Measurements from ENCODE around the gene RGS3. TPM values are rescaled to one million over a fixed set of nuclear protein-coding genes. Genes with fewer than 3 reads are reported as not detected.
A peak's percentile ranks its signal among the peaks of the same experiment; 100 is the strongest.

The RGS3 gene
- polyA plus RNA-seq, 1 of the 3 experiments (the other 2 are of a cell fraction): 50.6 TPM

- Histone ChIP-seq H3K27ac (ENCODE audit: low read depth in 2 of 2, low read length in 1 of 2) (peak overlapping the region in 1 of 2 experiments; percentile 87; a peak in 2 of 4 replicates), H3K9me2 (no peaks in the 10 kb centered on the region), H3K4me3 (ENCODE audit: low read depth in 2 of 2, low read length in 1 of 2) (no peak overlapping the region), H3K27me3 (ENCODE audit: insufficient read depth) (no peaks in the 10 kb centered on the region), H3K36me3 (replicated peaks in 1 of 2; ENCODE audit: control insufficient read depth in 1 of 2, insufficient read depth in 2 of 2, low read length in 1 of 2) (no peaks in the 10 kb centered on the region), H3K9me3 (no peaks in the 10 kb centered on the region), H2AFZ (ENCODE audit: low read depth) (no peak overlapping the region), H4K20me1 (ENCODE audit: insufficient read depth) (no peaks in the 10 kb centered on the region), H3K4me1 (ENCODE audit: control insufficient read depth in 1 of 2, insufficient read depth in 2 of 2, low read depth in 1 of 2, low read length in 1 of 2) (peaks cover 32 to 43% of the 10 kb centered on the region in 2 experiments), H3K79me2 (ENCODE audit: insufficient read depth) (no peaks in the 10 kb centered on the region), H3K4me2 (peak overlapping the region; percentile 58; the same call in 1 of the 2 replicates), H3K9ac (no peak overlapping the region), H3F3A (replicated peaks; ENCODE audit: insufficient read depth) (peaks cover 16% of the 10 kb centered on the region)
- peak; percentile 55 for DNase-seq
- WGBS (ENCODE audit: low lambda C conversion rate): 87% methylated on average over 2 of the region's 4 CpGs
- TF ChIP-seq ELF1 (IDR thresholded peaks at IDR 0.05): no peak
- no peak for TF ChIP-seq SIN3A (IDR thresholded peaks at IDR 0.05; ENCODE audit: borderline replicate concordance, low read depth, low read length)
- no peak for TF ChIP-seq TCF12 (IDR thresholded peaks at IDR 0.05)
- TF ChIP-seq FOSL2 (IDR thresholded peaks at IDR 0.05; ENCODE audit: borderline replicate concordance, low read depth): no peak
- TF ChIP-seq GATA2 (CRISPR knock-in tag; IDR thresholded peaks at IDR 0.05): no peak
- TF ChIP-seq CHD2 (IDR thresholded peaks at IDR 0.05; ENCODE audit: low read length, partially characterized antibody): no peak
- no peak for TF ChIP-seq RAD21 (IDR thresholded peaks at IDR 0.05; ENCODE audit: low read length)
- no peak for TF ChIP-seq MEF2A (IDR thresholded peaks at IDR 0.05; ENCODE audit: borderline replicate concordance, low read depth)
- TF ChIP-seq EZH2phosphoT487 (IDR thresholded peaks at IDR 0.05; ENCODE audit: borderline replicate concordance, low read depth): no peak
- TF ChIP-seq RXRA (IDR thresholded peaks at IDR 0.05; ENCODE audit: borderline replicate concordance, low read depth): no peak
- TF ChIP-seq GABPA (IDR thresholded peaks at IDR 0.05; ENCODE audit: low read depth): no peak
- TF ChIP-seq, protein P1, sequence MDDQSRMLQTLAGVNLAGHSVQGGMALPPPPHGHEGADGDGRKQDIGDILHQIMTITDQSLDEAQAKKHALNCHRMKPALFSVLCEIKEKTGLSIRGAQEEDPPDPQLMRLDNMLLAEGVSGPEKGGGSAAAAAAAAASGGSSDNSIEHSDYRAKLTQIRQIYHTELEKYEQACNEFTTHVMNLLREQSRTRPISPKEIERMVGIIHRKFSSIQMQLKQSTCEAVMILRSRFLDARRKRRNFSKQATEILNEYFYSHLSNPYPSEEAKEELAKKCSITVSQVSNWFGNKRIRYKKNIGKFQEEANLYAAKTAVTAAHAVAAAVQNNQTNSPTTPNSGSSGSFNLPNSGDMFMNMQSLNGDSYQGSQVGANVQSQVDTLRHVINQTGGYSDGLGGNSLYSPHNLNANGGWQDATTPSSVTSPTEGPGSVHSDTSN (IDR thresholded peaks at IDR 0.05): no peak
- TF ChIP-seq SMC3 (IDR thresholded peaks at IDR 0.05; ENCODE audit: low read depth, low read length): no peak
- no peak for TF ChIP-seq FOXJ3 (CRISPR knock-in tag; IDR thresholded peaks at IDR 0.05)
- TF ChIP-seq FOXM1 (IDR thresholded peaks at IDR 0.05; ENCODE audit: low read depth): no peak
- TF ChIP-seq MXI1 (IDR thresholded peaks at IDR 0.05; ENCODE audit: low read depth, low read length): no peak
- ChIA-PET POLR2A (no interaction called here), CTCF (interaction anchor here (1.0 to 44.7 kb wide), 6 partner anchors 8 to 150 kb away, joined by 3 to 1335 read pairs (median 44); no protein-coding TSS in a partner anchor)
Measured at GRCh38 chr9:113580954-113581311, 117.4 kb downstream of the RGS3 start.

GRCh38 chr9:113581865-113582697, 118.6 kb downstream of the RGS3 start:
- no peak for TF ChIP-seq RFX5 (IDR thresholded peaks at IDR 0.05; ENCODE audit: low read length)
- TF ChIP-seq RAD21 (IDR thresholded peaks at IDR 0.05; ENCODE audit: low read length): peak; percentile 48
- Histone ChIP-seq H2AFZ (ENCODE audit: low read depth) (no peak overlapping the region), H3K27ac (ENCODE audit: low read depth in 2 of 2, low read length in 1 of 2) (no peak overlapping the region), H3K4me3 (ENCODE audit: low read depth in 2 of 2, low read length in 1 of 2) (no peak overlapping the region), H3K9me3 (no peaks in the 10 kb centered on the region), H3K36me3 (replicated peaks in 1 of 2; ENCODE audit: control insufficient read depth in 1 of 2, insufficient read depth in 2 of 2, low read length in 1 of 2) (no peaks in the 10 kb centered on the region), H3K4me2 (no peak overlapping the region), H3K4me1 (ENCODE audit: control insufficient read depth in 1 of 2, insufficient read depth in 2 of 2, low read depth in 1 of 2, low read length in 1 of 2) (peaks cover 32 to 43% of the 10 kb centered on the region in 2 experiments), H3K9me2 (no peaks in the 10 kb centered on the region), H3K79me2 (ENCODE audit: insufficient read depth) (no peaks in the 10 kb centered on the region), H3K9ac (no peak overlapping the region), H4K20me1 (ENCODE audit: insufficient read depth) (no peaks in the 10 kb centered on the region), H3F3A (replicated peaks; ENCODE audit: insufficient read depth) (peaks cover 16% of the 10 kb centered on the region), H3K27me3 (ENCODE audit: insufficient read depth) (no peaks in the 10 kb centered on the region)
- POLR2A ChIA-PET: interaction anchor here (1.7 kb wide), 1 partner anchor 12 kb away, joined by 7 read pairs; no protein-coding TSS in a partner anchor
- CTCF ChIA-PET: interaction anchor here (0.9 to 44.7 kb wide), 11 partner anchors 10 to 308 kb away, joined by 3 to 1335 read pairs (median 4); partner anchors contain the start of gene RGS3
- 90% methylated on average over 16 of the region's 17 CpGs for WGBS (ENCODE audit: low lambda C conversion rate)
- peak; percentile 62 for DNase-seq
